ENCODE results near the gene WDFY1.

The WDFY1 gene

DNA sequence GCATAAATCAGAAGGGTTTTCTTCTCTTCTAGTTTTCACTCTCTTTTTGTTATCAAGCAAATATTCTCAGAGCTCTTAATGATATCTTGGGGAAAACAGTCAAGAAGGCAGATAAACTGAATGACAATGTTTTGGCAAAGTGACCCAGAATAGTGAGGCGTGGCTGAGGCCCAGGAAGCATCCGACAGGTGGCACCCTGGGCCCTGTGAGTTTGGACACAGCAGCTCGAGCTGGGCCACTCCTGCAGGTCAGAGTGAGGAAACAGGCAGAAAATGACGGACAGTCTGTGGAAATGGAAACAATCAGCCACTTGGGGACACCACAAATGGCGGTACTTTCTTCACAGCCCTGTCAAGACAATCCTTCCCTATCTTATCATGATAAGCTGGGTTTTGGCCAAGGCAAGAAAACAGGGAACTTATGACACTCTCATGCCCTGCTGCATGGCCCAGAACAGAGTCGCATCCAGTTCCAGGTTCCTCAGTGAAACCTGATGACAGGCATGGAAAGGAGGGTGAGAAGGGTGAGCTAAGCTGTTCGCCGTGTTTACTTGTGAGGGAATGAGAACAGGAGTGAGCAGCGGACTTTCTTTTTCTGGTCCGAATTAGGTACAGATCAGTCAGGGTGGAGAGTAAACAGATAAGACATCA lies 44.2 kb upstream of the WDFY1 start:
- DNase-seq = no peak
- Mint-ChIP-seq H3K36me3 (ENCODE audit: low read depth) (peaks cover 10% of the 10 kb centered on the region), H3K4me1 (peaks cover 31% of the 10 kb centered on the region), H3K4me3 (no peak overlapping the region), H3K27ac (peak overlapping the region; percentile 83), H3K27me3 (ENCODE audit: low read depth, poor library complexity) (no peaks in the 10 kb centered on the region), H3K9me3 (no peaks in the 10 kb centered on the region)
- TF ChIP-seq, protein P1, sequence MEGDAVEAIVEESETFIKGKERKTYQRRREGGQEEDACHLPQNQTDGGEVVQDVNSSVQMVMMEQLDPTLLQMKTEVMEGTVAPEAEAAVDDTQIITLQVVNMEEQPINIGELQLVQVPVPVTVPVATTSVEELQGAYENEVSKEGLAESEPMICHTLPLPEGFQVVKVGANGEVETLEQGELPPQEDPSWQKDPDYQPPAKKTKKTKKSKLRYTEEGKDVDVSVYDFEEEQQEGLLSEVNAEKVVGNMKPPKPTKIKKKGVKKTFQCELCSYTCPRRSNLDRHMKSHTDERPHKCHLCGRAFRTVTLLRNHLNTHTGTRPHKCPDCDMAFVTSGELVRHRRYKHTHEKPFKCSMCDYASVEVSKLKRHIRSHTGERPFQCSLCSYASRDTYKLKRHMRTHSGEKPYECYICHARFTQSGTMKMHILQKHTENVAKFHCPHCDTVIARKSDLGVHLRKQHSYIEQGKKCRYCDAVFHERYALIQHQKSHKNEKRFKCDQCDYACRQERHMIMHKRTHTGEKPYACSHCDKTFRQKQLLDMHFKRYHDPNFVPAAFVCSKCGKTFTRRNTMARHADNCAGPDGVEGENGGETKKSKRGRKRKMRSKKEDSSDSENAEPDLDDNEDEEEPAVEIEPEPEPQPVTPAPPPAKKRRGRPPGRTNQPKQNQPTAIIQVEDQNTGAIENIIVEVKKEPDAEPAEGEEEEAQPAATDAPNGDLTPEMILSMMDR (IDR thresholded peaks at IDR 0.05) = no peak

DNA sequence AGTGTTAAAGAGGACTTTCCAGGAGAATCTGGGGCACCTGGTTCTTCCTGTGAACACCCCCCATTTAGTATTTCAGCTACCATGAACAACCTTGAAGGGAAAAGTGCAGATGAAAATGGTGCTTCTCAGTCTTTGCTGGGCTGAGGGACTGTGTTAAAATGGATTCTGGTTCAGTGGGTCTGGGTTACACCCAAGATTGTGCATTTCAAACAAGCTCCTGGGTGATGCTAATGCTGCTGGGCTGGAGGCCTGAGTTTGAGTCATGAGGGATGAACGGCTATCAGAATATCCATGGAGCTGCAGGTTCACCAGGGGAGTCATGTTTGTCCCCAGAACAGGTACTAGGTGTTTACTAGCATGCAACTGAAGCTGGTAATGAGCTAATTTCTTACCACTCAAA lies 36.1 kb upstream of the WDFY1 start:
- H3K27ac Mint-ChIP-seq = no peak overlapping the region
- no peak overlapping the region for H3K4me3 Mint-ChIP-seq
- TF ChIP-seq, protein P1 (IDR thresholded peaks at IDR 0.05) = no peak
- H3K4me1 Mint-ChIP-seq = no peaks in the 10 kb centered on the region
- no peak for DNase-seq
- no peaks in the 10 kb centered on the region for H3K27me3 Mint-ChIP-seq (ENCODE audit: low read depth, poor library complexity)
- H3K36me3 Mint-ChIP-seq (ENCODE audit: low read depth) = peaks cover 11% of the 10 kb centered on the region
- H3K9me3 Mint-ChIP-seq = no peaks in the 10 kb centered on the region

DNA sequence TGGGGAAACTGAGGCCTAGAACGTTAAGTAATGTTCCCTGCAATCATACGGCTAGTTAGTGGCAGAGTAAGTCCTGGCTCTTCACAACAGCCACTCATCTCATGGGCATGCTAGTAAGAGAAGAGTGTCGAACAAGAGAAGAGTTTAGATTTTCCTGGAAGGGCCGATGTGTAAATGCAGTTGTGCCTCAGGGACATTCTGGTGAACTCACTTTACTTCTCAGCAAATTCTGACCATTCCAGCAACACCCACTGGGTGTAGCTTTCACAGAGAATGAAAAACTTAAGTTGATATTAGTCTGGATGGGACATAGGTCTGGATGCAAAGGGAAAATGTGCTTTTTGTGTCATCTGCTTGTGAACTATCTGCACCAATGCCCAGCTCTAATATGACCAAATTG lies 35.7 kb upstream of the WDFY1 start:
- no peak for DNase-seq
- Mint-ChIP-seq H3K27me3 (ENCODE audit: low read depth, poor library complexity) (no peaks in the 10 kb centered on the region), H3K4me3 (no peak overlapping the region), H3K4me1 (no peaks in the 10 kb centered on the region), H3K27ac (no peak overlapping the region), H3K9me3 (no peaks in the 10 kb centered on the region), H3K36me3 (ENCODE audit: low read depth) (peaks cover 11% of the 10 kb centered on the region)
- TF ChIP-seq, protein P1 (IDR thresholded peaks at IDR 0.05) = no peak

DNA sequence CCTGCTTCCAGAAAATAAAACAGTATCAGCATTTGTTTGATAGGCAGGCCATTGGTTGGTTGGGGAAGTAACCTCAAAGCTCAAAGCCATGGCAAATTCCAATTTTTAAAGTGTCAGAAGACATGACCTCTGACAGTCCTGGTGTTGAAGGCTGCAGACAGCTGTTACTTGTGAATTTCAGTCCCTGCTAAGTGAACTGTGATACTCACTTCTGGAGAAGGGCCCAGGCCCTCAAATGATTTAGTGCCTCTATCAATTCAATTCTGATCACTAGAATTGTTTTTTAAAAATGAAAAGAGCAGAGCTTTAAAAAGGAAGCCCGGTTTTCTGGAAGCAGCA lies 35.2 kb upstream of the WDFY1 start:
- DNase-seq = no peak
- TF ChIP-seq, protein P1 (IDR thresholded peaks at IDR 0.05) = no peak
- H3K27ac Mint-ChIP-seq = no peak overlapping the region
- H3K4me3 Mint-ChIP-seq = no peak overlapping the region
- H3K36me3 Mint-ChIP-seq (ENCODE audit: low read depth) = peaks cover 11% of the 10 kb centered on the region
- H3K27me3 Mint-ChIP-seq (ENCODE audit: low read depth, poor library complexity) = no peaks in the 10 kb centered on the region
- H3K4me1 Mint-ChIP-seq = no peaks in the 10 kb centered on the region
- no peaks in the 10 kb centered on the region for H3K9me3 Mint-ChIP-seq

DNA sequence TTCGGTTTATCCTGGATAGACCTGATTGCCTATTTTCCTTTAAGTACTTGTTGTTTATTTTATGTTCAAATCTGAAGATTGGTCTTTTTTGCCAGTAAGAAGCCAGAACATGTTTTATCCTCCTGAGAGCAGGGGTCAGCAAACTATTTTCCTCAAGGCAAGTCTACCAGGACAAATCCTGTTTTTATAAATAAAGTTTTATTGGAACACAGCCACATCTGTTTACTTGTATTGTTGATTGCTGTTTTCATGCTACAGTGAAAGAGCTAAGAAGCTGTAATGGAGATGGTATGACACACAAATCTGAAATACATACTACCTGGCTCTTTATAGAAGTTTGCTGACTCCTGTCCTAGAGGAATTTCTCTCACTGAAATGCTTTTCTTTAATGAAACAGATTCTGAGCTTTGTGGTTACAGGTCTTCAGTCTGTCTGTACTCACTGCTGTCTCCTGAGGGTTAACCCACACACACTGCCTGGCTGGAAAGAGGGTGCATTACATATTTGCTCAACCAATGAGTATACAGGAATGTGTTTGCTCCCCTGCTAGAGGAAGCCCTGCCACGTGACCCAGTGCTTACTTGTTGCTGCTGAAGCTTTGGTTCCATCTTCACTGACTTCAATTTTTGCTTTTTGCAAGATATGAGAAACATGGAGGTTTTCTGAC lies 34.7 kb upstream of the WDFY1 start:
- Mint-ChIP-seq H3K4me3 (no peak overlapping the region), H3K36me3 (ENCODE audit: low read depth) (peaks cover 11% of the 10 kb centered on the region), H3K27me3 (ENCODE audit: low read depth, poor library complexity) (no peaks in the 10 kb centered on the region), H3K27ac (no peak overlapping the region), H3K4me1 (no peaks in the 10 kb centered on the region), H3K9me3 (no peaks in the 10 kb centered on the region)
- DNase-seq = no peak
- TF ChIP-seq, protein P1 (IDR thresholded peaks at IDR 0.05) = no peak

DNA sequence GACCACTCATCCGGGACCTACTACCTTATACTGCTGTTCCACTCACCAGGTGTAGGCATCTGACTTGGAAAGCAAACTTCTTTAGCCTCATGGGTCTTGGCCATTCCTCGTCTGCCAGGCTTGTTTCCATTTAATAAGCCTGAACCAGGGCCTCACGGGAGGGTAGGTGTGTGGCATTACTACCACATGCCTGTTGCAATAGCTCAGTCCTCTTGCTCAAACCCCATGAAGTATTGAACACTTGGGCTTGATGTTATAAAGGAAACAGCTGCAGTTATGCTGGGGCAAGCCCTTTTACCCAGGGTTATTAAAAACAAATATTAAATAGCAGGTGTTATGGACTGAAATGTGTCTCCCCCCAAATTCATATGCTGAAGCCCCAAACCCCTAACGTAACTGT lies 33.3 kb upstream of the WDFY1 start:
- no peaks in the 10 kb centered on the region for H3K4me1 Mint-ChIP-seq
- peak overlapping the region; percentile 32 for H3K27ac Mint-ChIP-seq
- H3K36me3 Mint-ChIP-seq (ENCODE audit: low read depth) = peaks cover 1% of the 10 kb centered on the region

More for the DNA sequence above, 33.3 kb upstream of the WDFY1 start:
- Mint-ChIP-seq H3K27me3 (ENCODE audit: low read depth, poor library complexity) (no peaks in the 10 kb centered on the region), H3K4me3 (no peak overlapping the region), H3K9me3 (no peaks in the 10 kb centered on the region)
- TF ChIP-seq, protein P1 (IDR thresholded peaks at IDR 0.05) = no peak
- DNase-seq = no peak

All from nephron progenitor cell (in vitro differentiated cells).